Uterus (tissue), 2 donors: ENCODE results near the gene LLGL1.

Source experiments
- CTCF ChIP-seq, 4 experiments: fragments of 200-600 bp in 2 of 4; fragments of 450-650 bp in 2 of 4; sonication (generic) in 2 of 4; IDR thresholded peaks; one replicate each; pipeline ENCODE4 v1.5.1; 2016 to 2019; ENCODE audit warnings: antibody characterized with exemption in 4 of 4, mild to moderate bottlenecking in 2 of 4, moderate library complexity in 1 of 4
- POLR2A ChIP-seq, 2 donors: fragments of 450-650 bp; IDR thresholded peaks; one replicate each; pipeline ENCODE4 v1.6.1; 2016; ENCODE audit warnings: antibody characterized with exemption in 2 of 2, mild to moderate bottlenecking in 1 of 2, moderate library complexity in 1 of 2

GRCh38 chr17:18236494-18236893, 11.1 kb downstream of the LLGL1 start:
- TF ChIP-seq POLR2A (IDR thresholded peaks at IDR 0.05) (no peak), CTCF (IDR thresholded peaks at IDR 0.05) (no peak)
